Memory B cell (primary cell): Measurements from ENCODE around the gene BRD7.

Experiments used
- ATAC-seq: fragments of 150-1000 bp; cut with Tn5 transposase; 2 replicates; pipeline ENCODE4 v1.10.0; 2021; ENCODE audit warnings: low read depth, mild to moderate bottlenecking, moderate library complexity
- DNase-seq, 2 donors: peaks; one replicate each; pipeline ENCODE4 v3.0.0; 2022; ENCODE audit warnings: low spot score in 2 of 2
- H3K27ac Mint-ChIP-seq: one replicate; pipeline ENCODE4 v1.8.0; 2022; ENCODE audit warnings: mild to moderate bottlenecking, moderate library complexity, mixed read lengths
- H3K27me3 Mint-ChIP-seq: one replicate; pipeline ENCODE4 v1.8.0; 2022; ENCODE audit warnings: mixed read lengths
- H3K36me3 Mint-ChIP-seq: one replicate; pipeline ENCODE4 v1.8.0; 2022; ENCODE audit warnings: mild to moderate bottlenecking, mixed read lengths
- H3K4me1 Mint-ChIP-seq: one replicate; pipeline ENCODE4 v1.8.0; 2022; ENCODE audit warnings: mixed read lengths
- H3K4me3 Mint-ChIP-seq: one replicate; pipeline ENCODE4 v1.8.0; 2022; ENCODE audit warnings: mild to moderate bottlenecking, moderate library complexity, mixed read lengths
- H3K9me3 Mint-ChIP-seq: one replicate; pipeline ENCODE4 v1.8.0; 2022; ENCODE audit warnings: mixed read lengths

Gene BRD7

DNA sequence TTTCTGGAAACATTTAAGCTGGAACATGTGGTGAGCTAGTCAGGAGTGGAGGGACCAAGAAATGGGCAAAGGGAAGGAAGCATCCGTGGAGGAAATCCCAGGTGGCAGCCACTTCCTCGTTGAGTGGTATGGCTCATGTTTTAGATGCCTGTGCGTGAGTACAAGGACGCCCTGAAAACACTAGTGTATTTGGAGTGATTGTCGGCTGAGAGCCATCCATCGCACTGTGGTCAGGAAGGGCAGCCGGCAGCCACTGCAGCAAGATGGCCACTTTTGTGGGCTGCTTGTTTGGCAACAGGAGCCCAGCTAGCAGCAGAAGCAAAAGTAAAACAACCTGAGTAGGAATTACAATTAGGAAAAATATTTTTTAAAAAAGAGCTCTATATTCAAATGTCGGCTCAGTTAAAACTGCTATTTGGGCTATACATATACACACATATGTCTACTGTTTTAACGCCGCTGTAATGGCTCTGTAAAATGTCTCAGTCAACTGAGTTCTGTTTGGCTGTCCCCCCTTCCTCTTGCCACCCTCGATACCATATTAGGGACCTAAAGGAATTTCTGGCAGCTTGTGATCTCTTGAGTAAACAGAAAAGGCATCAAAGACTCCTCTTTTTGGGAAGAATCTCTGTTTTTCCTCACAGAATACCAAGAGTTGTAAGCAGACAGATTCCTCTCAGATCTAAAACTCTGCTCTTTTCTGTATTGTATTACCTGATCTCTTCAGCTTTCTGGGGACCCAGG is 39.2 kb downstream of the BRD7 start:
- H3K9me3 Mint-ChIP-seq: no peaks in the 10 kb centered on the region
- H3K4me1 Mint-ChIP-seq: peaks cover 11% of the 10 kb centered on the region
- no peak overlapping the region for H3K4me3 Mint-ChIP-seq
- DNase-seq (no peak), ATAC-seq (no peak)
- peak overlapping the region; percentile 43 for H3K27ac Mint-ChIP-seq
- peaks cover 32% of the 10 kb centered on the region for H3K36me3 Mint-ChIP-seq
- H3K27me3 Mint-ChIP-seq: no peaks in the 10 kb centered on the region

DNA sequence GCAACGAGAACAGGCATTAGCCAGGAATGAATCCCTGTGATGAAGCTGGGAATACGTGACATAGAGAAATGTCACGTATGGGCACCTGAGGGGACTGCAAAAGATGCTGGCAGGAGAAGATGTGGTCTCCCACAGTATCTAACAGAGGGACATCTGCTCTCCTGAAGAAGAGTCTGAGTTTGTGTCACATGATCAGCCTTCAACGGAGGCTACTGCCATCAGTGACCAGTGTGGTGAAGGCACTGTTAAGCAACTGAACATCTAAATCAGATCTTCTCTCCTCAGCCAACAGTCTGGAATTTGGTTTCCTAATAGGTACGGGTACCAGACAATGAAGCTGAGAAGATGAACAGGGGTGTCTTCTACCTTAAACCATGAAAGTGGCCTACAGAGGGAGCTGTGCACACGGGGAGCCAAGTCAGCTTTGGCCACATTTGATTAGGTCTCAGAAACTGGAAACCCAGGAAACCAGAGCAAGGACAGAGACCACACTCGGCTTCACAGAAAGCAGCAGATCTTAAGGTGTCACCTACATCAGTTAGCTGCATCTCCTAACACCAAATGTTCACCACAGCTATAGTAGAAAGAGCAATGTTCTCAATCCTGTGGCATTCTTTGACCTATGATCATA is 41.8 kb downstream of the BRD7 start:
- H3K4me1 Mint-ChIP-seq: peaks cover 18% of the 10 kb centered on the region
- peak in 1 of 2 donors; percentile 14 for DNase-seq
- no peaks in the 10 kb centered on the region for H3K27me3 Mint-ChIP-seq
- peak; percentile 81 for ATAC-seq
- H3K36me3 Mint-ChIP-seq: peaks cover 22% of the 10 kb centered on the region
- H3K9me3 Mint-ChIP-seq: no peaks in the 10 kb centered on the region
- peak overlapping the region; percentile 68 for H3K27ac Mint-ChIP-seq
- no peak overlapping the region for H3K4me3 Mint-ChIP-seq

DNA sequence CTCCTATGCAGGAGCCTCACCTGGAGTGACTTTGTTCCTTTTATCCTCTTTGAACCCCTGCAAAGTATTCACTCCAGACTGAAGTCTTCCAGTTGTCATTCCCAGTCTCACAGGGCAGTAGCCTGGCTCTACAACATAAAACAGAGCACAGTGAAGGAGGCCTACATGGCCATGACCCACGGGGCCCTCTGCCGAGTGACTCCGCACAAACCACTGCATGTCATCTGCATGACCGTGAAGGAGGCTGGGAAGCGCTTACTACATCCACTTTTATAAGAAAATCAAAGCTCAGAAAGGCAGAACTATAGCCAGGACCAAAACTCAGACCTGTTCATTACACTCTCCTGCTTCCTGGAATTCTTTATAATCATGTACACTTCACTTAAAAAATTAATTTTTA is 42.5 kb downstream of the BRD7 start:
- no peaks in the 10 kb centered on the region for H3K9me3 Mint-ChIP-seq
- DNase-seq (no peak), ATAC-seq (no peak)
- H3K27me3 Mint-ChIP-seq: no peaks in the 10 kb centered on the region
- H3K27ac Mint-ChIP-seq: peak overlapping the region; percentile 85
- H3K4me3 Mint-ChIP-seq: no peak overlapping the region
- peaks cover 22% of the 10 kb centered on the region for H3K36me3 Mint-ChIP-seq
- H3K4me1 Mint-ChIP-seq: peaks cover 18% of the 10 kb centered on the region

DNA sequence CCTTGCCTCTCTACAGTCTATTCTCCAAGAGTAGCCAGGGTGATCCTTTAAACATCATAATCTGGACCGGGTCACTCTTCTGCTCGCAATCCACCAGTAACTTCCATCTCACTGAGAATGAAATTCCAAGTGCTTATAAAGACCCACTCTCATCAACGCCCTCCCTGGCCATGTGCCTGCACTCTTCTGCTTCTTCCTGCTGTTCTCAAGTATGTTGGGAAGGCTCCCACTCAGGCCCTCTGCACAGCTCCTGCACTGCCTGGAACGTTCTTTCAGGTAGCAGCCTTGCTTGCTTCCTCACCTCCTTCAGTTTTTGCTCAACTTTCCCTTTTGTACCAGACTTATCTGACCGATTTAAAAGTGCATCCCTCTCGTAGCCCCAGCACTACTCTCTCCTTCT is 44.4 kb downstream of the BRD7 start:
- Mint-ChIP-seq H3K27me3 (no peaks in the 10 kb centered on the region), H3K4me1 (peaks cover 18% of the 10 kb centered on the region), H3K27ac (peak overlapping the region; percentile 85), H3K9me3 (no peaks in the 10 kb centered on the region), H3K36me3 (peaks cover 25% of the 10 kb centered on the region), H3K4me3 (no peak overlapping the region)
- DNase-seq: no peak
- no peak for ATAC-seq

DNA sequence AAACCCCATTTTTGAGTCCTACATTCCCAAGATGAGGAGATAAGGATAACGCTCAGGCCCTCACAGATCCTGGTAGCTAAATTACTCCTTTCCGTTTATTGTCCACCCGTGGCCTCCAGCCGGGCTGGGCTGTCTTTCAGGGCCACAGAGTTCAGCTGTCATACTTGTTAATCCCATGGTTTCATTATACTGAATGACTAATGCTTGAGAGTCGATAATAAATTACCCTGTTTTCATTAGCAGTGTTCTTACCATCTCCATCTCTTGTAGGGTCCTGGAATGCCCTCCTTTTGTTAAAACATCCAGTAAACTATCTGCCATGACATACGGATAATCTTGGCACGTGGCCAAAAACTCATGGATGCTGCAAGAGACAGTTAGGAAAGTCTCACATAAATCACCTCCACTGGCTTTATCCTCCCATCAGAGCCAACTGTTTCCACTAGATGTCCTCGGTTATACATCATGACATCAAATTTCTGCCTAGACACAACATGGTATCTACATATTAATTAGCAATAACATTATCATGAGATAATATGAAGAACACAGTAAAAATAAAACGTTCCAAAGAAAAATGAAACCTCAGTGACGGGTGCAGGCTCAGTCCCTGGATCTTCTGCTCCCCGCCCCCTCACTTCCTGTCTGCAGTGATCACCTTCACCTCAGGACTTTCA is 45.3 kb downstream of the BRD7 start:
- Mint-ChIP-seq H3K27me3 (no peaks in the 10 kb centered on the region), H3K27ac (peak overlapping the region; percentile 85), H3K9me3 (no peaks in the 10 kb centered on the region), H3K4me3 (no peak overlapping the region), H3K4me1 (peaks cover 17% of the 10 kb centered on the region), H3K36me3 (peaks cover 25% of the 10 kb centered on the region)
- DNase-seq (no peak), ATAC-seq (no peak)

DNA sequence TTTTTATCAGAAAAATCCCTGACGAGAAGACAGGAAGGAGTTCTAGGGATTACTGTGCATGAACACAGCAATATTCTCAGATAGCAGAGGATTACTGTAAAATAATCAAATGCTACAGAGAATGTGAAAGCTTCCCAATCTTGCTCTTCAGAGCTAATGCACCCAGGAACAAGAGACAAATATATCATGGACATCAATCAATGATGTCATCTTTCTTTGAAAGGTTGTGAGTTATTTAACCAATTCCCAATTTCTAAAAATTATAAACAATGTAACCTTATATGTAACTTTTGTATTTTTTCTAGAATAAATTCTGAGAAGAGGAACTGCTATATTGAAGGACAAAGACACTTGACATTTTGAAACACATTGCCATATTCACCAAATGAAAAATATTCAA is 46.5 kb downstream of the BRD7 start:
- H3K4me3 Mint-ChIP-seq: no peak overlapping the region
- ATAC-seq: no peak
- H3K27ac Mint-ChIP-seq: no peak overlapping the region
- DNase-seq: no peak
- H3K9me3 Mint-ChIP-seq: no peaks in the 10 kb centered on the region
- peaks cover 11% of the 10 kb centered on the region for H3K4me1 Mint-ChIP-seq
- no peaks in the 10 kb centered on the region for H3K27me3 Mint-ChIP-seq
- peaks cover 26% of the 10 kb centered on the region for H3K36me3 Mint-ChIP-seq

DNA sequence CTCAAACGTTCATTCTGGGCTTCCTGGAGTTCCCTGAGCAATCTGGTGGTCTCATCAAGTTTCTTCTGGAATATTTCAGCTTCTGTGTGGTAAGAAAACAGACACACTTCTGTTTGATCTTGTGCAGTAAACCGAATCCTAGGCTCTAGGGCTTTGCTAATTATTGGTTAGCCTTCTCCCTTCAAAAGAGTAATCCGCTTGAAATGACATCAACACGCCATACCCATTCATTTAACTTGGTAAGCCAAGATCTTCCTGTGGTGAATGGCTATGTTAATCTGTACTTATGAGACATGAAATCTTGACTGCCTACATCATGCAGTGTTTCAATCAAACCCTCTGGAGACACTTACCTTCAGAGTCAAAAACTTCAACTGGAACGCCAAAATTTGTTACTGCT is 48.5 kb downstream of the BRD7 start:
- Mint-ChIP-seq H3K27me3 (no peaks in the 10 kb centered on the region), H3K36me3 (peaks cover 22% of the 10 kb centered on the region), H3K27ac (no peak overlapping the region), H3K4me3 (no peak overlapping the region), H3K9me3 (no peaks in the 10 kb centered on the region), H3K4me1 (peaks cover 7% of the 10 kb centered on the region)
- ATAC-seq (no peak), DNase-seq (no peak)

DNA sequence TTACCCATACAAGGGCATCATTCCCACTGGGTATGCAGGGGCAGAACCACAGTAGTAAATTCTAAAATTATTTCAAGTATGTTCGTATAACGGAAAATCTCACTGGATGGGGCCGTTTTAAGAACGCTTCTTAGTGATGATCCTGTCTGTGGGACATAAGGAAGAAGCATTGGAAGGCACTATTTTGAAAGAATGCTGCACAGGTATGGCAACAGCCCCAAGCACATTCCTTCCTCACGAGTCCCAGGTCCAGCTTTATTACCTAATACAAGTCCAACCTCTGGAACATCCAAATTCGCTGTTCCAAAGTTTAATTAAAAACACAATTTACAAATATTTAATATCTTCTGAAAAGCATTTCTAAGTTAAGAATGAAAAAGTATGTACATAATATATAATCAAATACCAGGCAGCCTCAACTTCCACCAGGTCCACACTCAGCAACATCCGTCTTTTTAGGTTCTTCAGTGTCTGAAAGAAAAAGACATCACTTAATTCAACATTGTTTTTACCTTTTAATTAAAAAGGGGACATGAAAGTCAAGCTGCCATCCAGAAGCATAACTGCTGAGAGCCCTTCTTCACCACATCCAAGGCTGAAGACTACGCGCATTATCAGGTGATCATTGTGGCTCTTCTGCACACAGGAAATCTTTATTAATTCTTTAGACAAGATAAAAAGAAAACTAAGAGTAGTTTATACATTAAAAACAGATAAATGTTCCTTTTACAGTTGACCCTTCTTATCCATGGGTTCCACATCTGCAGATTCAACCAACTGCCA is 49.8 kb downstream of the BRD7 start:
- no peak for ATAC-seq
- no peaks in the 10 kb centered on the region for H3K27me3 Mint-ChIP-seq
- no peak overlapping the region for H3K4me3 Mint-ChIP-seq
- no peak for DNase-seq
- H3K9me3 Mint-ChIP-seq: no peaks in the 10 kb centered on the region
- peaks cover 19% of the 10 kb centered on the region for H3K36me3 Mint-ChIP-seq
- H3K4me1 Mint-ChIP-seq: peaks cover under 1% of the 10 kb centered on the region
- H3K27ac Mint-ChIP-seq: peak overlapping the region; percentile 80

DNA sequence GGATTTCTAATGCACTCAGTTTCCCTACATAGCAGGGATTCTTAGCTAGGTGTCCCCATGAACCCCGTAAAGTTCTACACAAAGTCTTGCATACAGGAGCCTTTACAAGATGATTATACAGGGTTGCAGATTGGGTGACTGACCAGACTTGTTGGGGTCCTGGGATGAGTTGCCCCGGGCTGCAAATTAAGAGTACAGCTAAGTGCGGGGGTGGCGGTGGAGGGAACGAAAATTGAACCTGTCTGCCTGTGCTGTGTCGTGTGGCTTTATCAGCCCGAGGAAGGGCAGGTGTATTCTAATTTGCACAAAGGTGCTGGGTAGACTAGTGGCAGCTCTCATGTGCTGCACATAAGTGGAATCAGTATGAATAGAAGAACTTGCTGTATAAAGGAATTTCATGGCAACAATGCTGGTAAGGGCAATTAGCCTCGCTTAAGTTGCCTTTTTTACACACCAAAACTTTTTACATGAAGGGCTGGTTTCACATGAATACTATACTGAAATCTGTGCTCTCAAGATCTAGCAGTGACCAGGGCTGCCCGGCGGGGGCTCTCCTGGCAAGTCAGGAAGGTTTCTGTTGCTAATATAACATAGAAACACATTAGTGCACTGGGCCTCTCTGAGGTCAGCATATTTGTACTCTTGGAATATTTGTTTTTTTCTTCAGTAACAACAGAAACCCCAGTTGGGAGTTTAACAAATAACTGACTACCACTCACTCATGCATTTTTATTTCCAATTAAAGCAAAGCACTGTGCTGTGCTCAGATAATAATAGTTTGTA is 51.7 kb downstream of the BRD7 start:
- Mint-ChIP-seq H3K9me3 (no peaks in the 10 kb centered on the region), H3K4me3 (no peak overlapping the region), H3K27ac (no peak overlapping the region), H3K36me3 (peaks cover 21% of the 10 kb centered on the region), H3K4me1 (peaks cover 3% of the 10 kb centered on the region), H3K27me3 (no peaks in the 10 kb centered on the region)
- ATAC-seq (no peak), DNase-seq (no peak)

DNA sequence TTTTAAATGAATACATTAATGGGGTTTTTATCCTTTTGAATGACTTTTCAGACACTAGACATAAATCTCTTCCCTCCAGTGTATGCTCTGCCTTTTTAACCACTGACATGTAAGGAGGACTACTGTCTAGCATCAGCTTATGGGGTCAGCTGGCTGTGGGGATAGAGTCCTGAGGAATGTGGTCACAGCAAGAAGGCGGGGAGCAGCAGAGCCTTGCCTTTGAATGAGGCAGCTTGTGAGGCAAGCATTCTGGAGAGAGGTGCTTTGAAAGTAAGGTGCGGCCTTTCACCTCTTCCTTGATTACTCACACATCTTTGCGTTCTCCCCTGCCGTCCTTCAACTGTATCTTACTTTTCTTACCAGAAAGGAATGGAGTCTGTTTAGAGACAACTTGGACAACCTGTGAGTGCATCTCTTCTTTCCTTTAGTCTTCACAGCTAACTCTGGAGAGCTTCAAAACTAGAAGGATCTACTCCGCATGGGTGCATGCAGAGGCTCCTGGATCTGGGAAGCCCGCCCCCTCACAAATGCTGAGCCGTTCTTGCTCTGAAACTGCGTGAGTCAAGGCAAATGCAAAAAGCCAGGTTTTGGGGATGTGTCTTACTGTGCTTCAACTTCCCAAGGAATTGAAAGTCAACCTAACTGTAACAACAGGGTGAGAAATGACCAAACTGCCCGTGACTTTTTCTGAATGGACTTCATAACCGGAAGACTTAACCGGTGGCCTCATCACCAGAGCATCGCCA is 52.5 kb downstream of the BRD7 start:
- no peaks in the 10 kb centered on the region for H3K27me3 Mint-ChIP-seq
- no peak overlapping the region for H3K27ac Mint-ChIP-seq
- DNase-seq (no peak), ATAC-seq (no peak)
- no peak overlapping the region for H3K4me3 Mint-ChIP-seq
- peaks cover 21% of the 10 kb centered on the region for H3K36me3 Mint-ChIP-seq
- H3K4me1 Mint-ChIP-seq: peaks cover 3% of the 10 kb centered on the region
- no peaks in the 10 kb centered on the region for H3K9me3 Mint-ChIP-seq

DNA sequence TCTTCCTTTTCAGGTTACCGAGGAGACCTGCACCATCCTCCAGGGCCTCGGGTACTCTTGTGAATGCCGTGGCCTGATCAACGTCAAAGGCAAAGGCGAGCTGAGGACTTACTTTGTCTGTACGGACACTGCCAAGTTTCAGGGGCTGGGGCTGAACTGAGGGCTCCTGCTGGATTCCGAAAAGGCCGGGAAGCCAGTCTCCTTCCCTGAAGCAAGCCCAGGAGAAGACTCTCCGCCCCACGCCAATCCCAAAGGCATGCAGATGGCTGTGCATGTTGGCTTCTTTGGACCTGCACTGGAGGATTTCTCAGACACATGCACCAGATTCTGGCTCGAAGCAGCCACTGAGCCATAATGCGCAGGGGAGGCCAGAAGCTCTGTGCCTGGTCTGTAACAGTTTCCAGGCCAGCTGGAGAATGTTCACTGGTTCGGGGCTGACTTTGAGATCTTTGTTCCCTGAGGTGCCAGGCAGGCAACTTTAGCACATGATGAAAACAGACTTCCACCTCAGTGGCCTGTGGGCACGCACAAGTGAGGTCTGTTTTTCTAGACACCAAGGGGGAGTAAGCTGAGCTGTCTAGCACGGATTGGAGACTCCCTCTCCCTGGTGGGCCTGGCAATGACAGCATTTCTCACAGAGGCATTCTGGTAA is 53.3 kb downstream of the BRD7 start:
- DNase-seq (no peak), ATAC-seq (no peak)
- no peak overlapping the region for H3K27ac Mint-ChIP-seq
- peaks cover 3% of the 10 kb centered on the region for H3K4me1 Mint-ChIP-seq
- peaks cover 20% of the 10 kb centered on the region for H3K36me3 Mint-ChIP-seq
- no peaks in the 10 kb centered on the region for H3K27me3 Mint-ChIP-seq
- H3K9me3 Mint-ChIP-seq: no peaks in the 10 kb centered on the region
- no peak overlapping the region for H3K4me3 Mint-ChIP-seq

DNA sequence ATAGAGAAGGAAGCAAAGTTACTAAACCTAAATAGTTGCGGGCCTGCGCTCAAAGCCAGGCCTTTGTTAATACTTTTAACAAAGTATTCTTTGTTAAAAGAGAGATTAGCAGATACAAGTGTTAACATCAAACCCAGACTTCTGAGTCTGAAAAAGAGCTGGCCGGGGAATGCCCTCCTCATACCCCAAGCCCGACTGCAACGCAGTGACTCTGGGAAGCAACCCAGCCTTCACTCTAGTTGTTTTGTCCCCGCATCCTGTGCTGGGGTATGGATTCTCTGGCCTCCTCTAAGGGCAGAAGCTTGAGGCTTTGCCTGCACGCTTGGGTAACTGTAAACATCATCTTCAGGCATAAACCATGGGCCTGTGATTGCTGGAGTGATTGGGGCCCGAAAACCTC is 54.1 kb downstream of the BRD7 start:
- peaks cover 3% of the 10 kb centered on the region for H3K4me1 Mint-ChIP-seq
- ATAC-seq (no peak), DNase-seq (no peak)
- no peaks in the 10 kb centered on the region for H3K9me3 Mint-ChIP-seq
- H3K36me3 Mint-ChIP-seq: peaks cover 18% of the 10 kb centered on the region
- no peak overlapping the region for H3K27ac Mint-ChIP-seq
- H3K27me3 Mint-ChIP-seq: no peaks in the 10 kb centered on the region
- H3K4me3 Mint-ChIP-seq: no peak overlapping the region
